ENCODE measurements around the gene MAOA.
"Not testable (repeated sequence)": the region's sequence is repeated elsewhere in the genome, so short reads cannot be mapped to it uniquely, and the experiment has no call there.

Gene MAOA

GRCh38 chrX:43664258-43664657, 8.2 kb downstream of the MAOA start:
- DNase-seq: no peak

DNA sequence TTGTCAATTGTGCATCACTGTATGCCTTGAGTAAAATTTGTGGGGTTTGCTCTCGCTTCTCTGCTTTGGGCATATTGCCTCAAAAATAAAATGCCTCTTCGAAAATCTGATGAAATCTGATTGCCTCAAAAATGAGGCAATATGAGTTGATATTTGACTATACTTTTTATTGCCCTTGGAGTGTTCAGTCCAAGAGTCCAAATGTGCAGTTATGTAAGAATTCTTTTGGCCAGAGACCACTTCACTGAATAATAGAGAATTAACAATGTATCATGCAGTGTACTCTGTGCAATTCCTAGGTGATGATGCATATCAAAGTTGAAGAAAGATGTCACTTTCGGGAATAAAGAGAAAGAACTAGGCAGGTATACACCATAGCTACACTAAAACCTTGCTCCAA, 8.6 kb downstream of the MAOA start:
- no peak for DNase-seq

DNA sequence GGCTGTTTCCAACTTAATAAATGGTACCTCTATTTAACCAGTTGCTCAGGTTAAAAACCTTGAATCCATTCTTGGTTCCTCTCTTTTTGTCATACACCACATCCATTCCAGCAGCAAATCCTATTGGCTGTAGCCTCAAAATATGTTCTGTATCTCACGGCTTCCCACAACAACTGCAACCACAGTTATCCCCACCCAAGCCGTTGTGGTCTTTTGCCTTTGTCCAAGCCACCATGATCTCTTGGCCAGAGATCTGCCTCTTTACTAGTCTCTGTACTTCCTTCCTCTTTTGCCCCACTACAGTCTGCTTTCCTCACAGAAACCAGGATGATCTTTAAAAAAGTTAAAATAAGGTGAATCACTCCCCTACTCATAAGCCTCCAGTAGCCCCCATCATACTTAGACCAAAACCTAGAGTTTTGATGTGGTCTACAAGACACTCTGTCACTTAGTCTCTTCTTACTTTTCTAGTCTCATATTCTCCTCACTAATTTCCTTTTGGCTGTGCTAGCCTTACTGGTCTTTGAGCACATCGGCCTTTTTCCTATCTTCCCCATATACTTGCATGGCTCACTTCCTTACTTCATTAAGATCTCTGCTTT, 10.3 kb downstream of the MAOA start:
- no peak for DNase-seq

GRCh38 chrX:43675965-43676628, 20.0 kb downstream of the MAOA start:
- not testable (repeated sequence) for DNase-seq

GRCh38 chrX:43676971-43677572, 21.0 kb downstream of the MAOA start:
- DNase-seq: no peak

- no peak for DNase-seq
Measured at GRCh38 chrX:43677993-43678392, 21.9 kb downstream of the MAOA start.

GRCh38 chrX:43679058-43679457, 23.0 kb downstream of the MAOA start:
- no peak for DNase-seq

GRCh38 chrX:43679778-43680177, 23.7 kb downstream of the MAOA start:
- no peak for DNase-seq

DNA sequence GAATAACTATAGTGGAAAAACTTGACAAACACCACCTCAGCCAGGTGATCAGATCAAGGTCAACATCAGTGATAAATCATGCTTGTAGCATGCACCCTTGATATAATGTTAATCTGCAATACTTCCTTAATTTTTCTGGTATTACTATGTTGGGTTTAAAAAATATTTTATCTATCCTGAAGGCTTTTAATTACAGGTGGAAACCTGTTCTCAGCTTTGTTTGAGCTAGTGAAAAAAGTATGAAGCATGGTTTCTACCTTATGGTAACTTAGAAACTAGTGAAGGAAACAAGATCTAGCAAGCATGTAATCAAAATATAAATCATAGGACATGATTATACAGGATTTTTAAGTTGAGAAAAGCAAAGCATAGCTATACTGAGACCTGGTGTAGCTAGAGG, 26.6 kb downstream of the MAOA start:
- no peak for DNase-seq

GRCh38 chrX:43685221-43685620, 29.1 kb downstream of the MAOA start:
- no peak for DNase-seq

DNA sequence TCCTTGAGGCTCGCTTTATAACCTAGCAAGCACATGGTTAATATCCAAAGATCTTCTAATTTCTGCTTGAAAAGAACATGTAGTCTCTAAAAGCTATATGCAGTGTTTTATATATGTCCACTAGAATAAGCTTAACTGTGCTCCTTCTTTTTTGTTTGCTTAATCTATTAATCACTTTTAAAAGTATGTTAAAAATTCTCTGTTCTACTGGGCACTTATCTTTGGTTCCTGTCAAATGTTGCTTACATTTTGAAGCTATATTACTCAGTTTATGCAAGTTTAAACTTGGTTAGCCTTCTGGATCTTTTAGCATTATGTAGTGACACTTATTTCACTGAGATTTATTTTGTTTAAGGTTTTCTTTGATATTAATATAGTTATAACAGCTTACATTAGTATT, 32.5 kb downstream of the MAOA start:
- DNase-seq: no peak

GRCh38 chrX:43693602-43694406, 37.7 kb downstream of the MAOA start:
- DNase-seq: no peak

DNA sequence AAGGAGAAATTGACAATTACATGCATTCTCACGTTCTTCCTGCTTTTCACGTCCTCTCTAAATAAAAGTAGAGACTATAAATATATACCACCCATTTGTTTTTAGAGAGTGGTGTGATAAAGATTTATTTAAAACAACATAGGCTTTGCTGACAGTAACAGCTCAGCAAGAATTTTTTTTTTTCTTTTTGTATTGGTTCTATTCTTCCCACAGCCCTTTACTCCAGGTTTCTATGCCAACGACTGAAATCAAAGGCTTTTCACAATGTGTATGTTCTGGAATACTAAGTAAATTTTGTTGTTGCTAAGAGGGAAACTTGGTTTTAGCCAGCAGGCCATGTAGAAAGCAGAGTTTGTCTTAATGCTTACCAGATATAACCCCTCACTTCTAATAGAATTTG, 43.4 kb downstream of the MAOA start:
- no peak for DNase-seq

- DNase-seq: no peak
Measured at GRCh38 chrX:43702079-43702524, 46.0 kb downstream of the MAOA start.

GRCh38 chrX:43702660-43703059, 46.6 kb downstream of the MAOA start:
- DNase-seq: no peak

DNA sequence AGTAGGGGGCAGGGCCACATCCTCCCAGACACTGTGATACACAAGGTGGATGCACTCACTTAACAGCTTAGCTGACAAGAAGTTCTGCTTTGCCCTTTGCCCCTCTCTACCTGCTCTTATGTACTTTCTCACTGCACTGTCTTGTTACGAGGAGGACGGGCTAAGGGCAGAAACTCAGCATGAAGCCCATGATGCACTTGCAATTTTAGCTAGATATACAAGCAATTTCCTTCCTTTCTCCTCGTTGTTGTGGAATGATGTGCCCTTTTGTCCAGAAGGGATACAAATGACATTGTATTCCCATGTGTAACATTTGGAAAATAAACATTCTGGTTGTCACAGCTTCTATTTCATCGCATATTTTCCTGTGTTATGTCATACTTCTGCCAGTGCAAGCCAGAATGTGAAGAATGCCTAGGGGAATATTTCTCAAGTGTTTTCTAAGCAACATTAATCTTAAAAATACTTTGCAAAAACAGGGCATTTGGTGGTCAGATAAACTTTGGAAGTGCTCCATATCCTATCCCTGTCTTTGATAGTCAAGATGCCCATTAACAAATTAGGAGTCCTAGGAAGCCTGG, 47.2 kb downstream of the MAOA start:
- no peak for DNase-seq

DNA sequence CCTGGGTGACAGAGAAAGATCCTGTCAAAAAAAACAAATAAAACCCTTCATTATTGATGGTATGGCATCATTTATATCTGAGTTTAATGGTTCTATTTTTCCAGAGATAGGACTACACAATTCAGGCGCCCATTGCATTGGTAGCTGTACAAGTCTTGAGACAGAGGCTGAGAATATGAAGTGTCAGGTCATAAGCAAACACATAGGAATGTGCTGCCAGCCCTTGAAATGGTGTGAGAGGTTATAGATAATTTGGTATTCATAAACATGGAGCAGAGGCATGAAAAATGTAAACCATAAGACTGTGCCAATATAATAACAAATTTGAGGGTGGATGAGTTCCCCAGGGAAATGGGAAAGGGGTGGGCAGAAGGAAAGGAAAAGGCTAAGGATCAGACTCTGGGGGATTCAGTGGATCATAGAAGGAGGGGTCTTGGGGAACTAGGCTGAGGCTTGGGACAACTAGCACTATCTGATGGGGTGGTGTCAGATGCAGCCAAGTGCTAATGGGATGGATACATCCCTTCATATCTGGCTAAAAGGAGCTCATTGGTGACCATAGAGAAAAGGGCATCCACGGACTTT, 50.8 kb downstream of the MAOA start:
- DNase-seq: no peak

GRCh38 chrX:43707812-43708548, 51.9 kb downstream of the MAOA start:
- DNase-seq: no peak

DNA sequence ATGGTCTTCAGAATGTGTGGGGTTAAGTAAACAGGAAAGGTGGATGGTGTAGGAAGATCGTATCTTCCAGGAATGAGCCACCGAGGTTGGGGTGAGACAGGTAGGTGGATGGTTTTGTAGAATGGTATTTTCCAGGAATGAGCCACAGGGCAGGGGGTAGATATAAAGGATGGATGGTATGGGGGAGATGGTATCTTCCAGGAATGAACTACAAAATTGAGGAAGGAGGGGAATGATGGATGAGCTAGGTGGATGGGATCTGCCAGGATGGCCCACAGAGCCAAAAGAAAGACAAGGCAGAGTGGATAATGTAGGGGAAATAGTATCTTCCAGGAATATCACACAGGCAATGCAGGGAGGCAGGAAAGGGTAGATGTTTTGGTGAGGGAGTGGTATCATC, 60.0 kb downstream of the MAOA start:
- DNase-seq: no peak

DNA sequence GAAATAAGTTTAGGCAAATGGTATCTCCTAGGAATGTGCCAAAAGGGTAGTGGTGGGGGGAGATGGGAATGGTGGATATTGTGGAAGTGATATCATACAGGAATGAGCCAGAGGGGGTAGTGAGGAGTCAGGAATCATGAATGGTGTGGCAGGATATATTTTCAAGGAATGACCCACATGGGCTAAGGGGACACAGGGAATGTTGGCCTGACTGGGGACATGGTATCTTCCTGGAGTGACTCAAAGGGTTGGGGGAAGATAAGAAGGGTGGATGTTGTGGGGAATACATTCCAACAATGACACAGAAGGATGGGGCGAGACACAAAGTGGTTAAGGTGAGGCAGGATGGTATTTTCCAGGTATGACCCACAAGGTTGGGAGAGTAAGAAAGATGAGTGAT, 60.6 kb downstream of the MAOA start:
- no peak for DNase-seq

GRCh38 chrX:43717161-43717560, 61.1 kb downstream of the MAOA start:
- no peak for DNase-seq

GRCh38 chrX:43718081-43718480, 62.0 kb downstream of the MAOA start:
- DNase-seq: no peak
